NK-92 treated with Interleukin-12 subunit alpha and Interleukin-12 subunit beta, amount 100 ng/mL, for 24 hours (cell line): ENCODE results near the gene FASTKD3.
"Not testable (repeated sequence)": the region's sequence is repeated elsewhere in the genome, so short reads cannot be mapped to it uniquely, and the experiment has no call there.

ENCODE experiments used
- DNase-seq: peaks from one replicate; lab custom pipeline; 2025; lab: John Stamatoyannopoulos, UW

Gene FASTKD3, protein sequence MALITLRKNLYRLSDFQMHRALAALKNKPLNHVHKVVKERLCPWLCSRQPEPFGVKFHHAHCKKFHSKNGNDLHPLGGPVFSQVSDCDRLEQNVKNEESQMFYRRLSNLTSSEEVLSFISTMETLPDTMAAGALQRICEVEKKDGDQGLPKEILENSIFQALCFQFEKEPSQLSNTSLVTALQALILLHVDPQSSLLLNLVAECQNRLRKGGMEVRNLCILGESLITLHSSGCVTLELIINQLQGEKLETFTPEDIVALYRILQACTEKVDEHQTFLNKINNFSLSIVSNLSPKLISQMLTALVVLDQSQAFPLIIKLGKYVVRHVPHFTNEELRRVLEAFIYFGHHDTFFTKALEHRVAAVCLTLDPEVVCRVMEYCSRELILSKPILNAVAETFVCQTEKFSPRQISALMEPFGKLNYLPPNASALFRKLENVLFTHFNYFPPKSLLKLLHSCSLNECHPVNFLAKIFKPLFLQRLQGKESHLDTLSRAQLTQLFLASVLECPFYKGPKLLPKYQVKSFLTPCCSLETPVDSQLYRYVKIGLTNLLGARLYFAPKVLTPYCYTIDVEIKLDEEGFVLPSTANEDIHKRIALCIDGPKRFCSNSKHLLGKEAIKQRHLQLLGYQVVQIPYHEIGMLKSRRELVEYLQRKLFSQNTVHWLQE

GRCh38 chr5:7868773-7869473 lies at the start of gene FASTKD3, which contains the start of gene MTRR:
Gene FASTKD3 (minus strand): TSS chr5:7869031. CDS start chr5:7868083, 948 bp downstream.
Gene MTRR (plus strand): TSS chr5:7869148. CDS start chr5:7870795, 1,647 bp downstream.
- DNase-seq = peak; percentile 89

DNA sequence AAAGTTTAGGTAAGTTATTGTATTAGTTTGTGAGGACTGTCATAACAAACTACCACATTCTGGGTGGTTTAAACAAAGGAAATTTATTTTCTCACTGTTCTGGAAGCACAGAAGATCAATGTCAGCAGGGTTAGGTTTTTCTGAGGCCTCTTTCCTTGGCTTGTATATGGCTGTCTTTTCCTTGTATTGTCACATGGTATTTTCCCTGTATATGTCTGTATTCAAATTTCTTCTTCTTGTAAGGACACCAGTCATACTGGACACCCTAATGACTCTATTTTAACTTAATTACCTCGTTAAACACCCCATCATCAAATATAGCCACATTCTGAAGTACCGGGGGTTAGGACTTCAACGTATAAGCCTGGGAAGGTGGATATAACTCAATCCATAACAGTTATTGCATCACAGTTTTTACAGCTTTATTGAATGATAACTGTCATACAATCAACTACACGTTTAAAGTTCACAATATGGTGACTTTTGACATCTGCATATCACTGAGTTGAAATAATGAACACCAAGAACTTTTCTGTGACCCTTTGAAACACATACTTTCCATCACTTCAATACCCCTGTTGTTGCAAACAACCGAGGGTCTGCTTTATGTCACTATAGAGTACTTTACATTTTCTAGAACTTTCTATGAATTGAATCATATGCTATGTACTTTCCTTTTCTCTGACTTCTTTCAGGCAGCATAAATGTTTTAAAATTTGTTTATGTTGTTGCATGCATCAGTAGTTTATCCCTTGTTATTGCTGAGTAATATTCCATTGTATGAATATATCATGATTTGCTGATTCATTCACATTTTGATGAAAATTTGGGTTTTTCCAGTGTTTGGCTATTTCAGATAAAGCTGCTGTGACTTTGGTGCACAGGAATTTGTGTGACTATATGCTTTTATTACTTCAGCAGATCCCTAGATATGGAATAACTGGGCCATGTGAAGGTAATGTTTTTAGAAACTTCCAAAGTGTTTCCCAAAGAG lies 48.6 kb upstream of the FASTKD3 start:
- no peak for DNase-seq

DNA sequence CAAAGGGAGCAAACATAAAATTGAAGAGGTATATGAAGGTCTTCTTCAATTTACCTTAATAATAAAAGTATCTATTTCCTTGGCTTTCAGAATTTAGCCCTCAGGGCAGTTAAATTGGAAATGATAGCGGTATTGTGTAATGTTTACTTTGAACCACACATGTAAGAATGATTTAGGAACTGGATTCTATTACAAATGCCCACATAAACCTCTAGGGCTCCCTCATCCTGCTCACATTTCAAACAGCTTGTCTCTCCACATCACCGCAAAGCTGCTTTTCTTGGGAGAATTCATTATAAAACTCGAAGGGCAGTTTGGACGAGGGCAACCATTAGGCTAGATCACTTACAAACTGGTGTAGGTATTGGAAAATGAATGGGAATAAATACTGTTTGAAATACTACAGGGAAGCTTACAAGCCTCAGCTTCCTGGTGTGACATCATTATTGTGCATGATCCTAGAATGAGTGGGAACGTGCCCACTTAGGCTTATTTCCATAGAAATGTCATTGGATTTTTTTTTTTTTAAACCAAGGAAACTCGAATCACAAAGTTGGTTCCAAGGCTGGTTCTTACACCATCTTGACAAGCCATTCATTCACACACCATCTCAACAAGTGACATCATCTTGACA lies 47.5 kb upstream of the FASTKD3 start:
- DNase-seq = no peak

DNA sequence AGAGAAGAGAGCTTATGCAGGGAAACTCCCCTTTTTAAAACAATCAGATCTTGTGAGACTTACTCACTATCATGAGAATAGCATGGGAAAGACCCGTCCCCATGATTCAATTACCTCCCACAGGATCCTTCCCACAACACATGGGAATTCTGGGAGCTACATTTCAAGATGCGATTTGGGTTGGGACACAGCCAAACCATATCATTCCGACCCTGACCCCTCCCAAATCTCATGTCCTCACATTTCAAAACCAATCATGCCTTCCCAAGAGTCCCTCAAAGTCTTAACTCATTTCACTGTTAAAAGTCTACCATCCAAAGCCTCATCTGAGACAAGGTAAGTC lies 42.6 kb upstream of the FASTKD3 start:
- not testable (repeated sequence) for DNase-seq

DNA sequence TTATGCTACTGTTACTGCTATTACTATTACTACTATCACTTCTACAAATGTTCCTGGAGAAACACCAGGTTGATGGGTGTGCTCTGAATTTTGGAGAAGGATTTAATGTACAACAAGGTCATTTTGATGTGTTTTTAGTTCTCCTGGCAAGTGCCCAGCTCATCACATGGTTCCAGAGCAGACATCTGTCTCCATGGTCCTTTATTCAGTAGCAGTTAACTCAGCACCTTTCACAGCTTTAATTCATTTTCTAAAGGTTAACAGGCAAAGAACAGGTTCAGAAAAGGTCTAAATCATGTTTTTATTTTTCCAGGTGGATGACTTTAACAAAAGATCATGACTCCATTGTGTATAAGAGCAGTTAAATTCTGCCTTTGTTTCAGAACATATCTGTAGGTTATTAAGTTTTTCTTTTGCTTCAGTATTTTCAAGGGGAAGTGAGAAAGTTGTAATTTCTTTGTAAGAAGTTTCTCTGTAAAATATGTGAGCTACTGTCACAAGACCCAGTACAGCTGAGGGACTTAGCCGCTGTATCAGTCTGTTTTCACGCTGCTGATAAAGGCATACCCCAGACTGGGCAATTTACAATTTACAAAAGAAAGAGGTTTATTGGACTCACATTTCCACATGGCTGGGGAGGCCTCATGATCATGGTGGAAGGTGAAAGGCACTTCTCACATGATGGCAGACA lies 42.1 kb upstream of the FASTKD3 start:
- no peak for DNase-seq

GRCh38 chr5:7908317-7908716 lies 39.5 kb upstream of the FASTKD3 start:
- DNase-seq = no peak

GRCh38 chr5:7907612-7908011 lies 38.8 kb upstream of the FASTKD3 start:
- DNase-seq = no peak

DNA sequence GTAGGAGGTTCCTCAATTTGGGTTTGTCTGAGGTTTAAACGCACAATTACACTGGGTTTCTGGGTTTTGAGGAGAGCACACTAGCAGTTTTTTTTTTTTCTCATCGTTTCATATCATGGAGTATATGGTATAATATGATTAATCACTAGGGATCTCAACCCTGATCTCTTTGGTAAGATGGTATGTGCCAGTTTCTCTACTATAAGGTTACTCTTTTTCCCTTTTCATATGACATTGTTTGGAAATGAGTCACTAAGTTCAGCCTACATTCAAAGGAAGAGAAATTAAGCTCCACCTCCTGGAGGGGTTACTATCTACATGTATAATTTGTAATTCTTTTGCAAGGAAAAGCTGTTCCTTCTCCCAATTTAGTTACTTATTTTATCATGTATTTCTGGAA lies 35.3 kb upstream of the FASTKD3 start:
- no peak for DNase-seq

- no peak for DNase-seq
These were observed 34.1 kb upstream of the FASTKD3 start for GRCh38 chr5:7902666-7903625.

DNA sequence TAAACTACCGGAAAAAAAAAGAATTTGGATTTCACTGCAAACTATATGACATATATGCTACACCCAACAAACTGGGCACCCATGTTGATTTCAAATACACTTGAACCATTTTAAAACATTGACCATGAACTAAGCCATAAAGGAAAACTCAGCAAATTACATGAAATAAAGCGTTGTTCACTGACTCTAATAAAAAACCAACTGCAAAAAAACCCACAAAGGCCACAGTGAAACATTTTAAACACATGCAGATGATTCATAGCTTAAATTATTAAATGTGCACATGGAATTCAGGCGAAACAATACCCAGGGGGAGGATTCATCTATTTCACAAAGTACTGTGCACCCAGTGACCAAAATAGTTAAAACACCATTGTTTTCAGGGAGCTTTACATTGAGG lies 33.4 kb upstream of the FASTKD3 start:
- no peak for DNase-seq

DNA sequence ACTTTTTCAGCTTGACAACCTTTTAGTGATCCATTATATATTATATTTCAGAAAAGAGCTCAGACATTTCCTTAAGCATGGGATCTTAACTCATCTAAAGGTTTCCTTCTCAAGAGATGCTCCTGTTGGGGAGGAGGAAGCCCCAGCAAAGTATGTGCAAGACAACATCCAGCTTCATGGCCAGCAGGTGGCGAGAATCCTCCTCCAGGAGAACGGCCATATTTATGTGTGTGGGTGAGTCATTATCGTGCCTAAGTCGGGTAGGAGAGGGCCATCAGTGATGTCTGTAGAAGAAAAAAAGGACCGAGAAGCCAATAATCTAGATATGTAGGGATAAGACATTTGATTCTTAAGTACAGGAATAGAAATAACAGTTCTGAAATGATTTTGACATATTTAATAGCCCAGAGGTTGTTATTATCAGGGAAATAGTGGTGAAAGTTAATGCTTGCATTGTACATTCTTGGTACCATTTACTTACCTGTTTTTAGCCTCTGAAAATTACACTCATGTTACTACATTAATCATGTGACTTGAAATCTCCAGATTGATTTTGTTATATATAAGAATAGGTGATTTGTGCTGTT lies 28.3 kb upstream of the FASTKD3 start:
- DNase-seq = no peak

GRCh38 chr5:7894860-7895259 lies 26.0 kb upstream of the FASTKD3 start:
- no peak for DNase-seq

DNA sequence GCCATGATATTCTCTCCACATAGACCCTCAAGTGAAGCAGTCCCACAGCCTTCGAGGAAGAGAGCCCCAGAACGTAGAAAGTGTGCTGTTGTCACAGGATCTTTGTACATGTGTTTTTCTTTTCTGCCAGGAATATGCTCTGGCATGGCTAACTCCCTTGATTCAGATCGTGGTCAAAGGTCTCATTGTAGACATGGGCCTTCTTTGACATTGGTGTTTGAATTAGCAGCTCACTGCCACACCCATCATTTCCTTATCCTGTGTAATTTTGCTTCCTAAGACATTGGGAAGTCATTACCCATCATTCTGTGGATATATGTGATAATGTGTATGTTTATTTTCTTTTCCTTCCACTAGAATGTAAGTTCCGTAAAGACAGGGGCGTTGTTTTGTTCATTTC lies 25.6 kb upstream of the FASTKD3 start:
- no peak for DNase-seq

DNA sequence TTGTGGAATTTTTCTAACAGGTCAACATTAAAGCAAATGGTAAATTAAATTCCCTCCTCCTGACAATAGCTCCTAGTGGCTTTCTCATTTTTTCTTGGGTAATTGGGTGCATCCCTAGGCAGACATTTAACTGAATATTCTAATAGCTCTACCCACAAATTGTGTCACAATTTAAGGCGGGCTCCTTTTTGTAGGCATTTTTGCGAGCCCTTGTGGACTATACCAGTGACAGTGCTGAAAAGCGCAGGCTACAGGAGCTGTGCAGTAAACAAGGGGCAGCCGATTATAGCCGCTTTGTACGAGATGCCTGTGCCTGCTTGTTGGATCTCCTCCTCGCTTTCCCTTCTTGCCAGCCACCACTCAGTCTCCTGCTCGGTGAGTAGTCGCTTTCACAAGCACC lies 20.1 kb upstream of the FASTKD3 start:
- DNase-seq = no peak

GRCh38 chr5:7886849-7887475 lies 18.1 kb upstream of the FASTKD3 start:
- DNase-seq = no peak

DNA sequence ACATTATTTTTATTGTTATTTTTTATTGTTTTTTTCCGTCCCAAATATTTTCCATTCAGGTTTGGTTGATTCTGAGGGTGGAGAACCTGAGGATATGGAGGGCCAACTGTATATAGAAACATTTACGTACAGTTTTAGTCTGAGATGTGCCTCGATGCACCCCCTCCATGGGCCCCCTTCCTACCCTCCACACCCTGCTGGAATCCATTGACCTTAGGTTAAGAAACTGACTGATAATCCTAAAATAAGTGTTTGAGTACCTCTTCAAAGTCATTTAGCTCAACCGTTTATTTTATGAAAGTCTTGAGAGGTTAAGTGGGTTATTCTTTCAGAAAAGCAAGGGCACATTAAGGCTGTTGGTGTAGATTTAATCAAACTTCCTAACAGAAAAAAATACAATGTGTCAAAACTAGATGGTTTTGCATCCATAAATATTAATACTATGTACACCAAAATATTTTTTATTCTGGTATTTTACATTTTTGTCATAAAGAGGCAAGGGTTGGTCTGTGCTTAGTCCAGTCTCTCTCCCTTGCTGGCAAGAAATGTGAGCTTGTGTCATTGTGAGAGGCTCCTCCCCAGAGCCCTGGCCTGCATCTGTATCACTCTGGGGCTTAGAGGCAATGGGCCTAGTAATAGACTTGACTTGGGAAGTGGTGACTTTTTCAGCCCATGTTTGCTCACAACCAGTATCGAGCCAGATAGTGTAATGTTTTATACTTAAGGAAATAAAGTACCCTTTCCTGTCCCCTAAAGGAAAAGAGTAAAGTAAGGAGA lies 15.8 kb upstream of the FASTKD3 start:
- DNase-seq = no peak

DNA sequence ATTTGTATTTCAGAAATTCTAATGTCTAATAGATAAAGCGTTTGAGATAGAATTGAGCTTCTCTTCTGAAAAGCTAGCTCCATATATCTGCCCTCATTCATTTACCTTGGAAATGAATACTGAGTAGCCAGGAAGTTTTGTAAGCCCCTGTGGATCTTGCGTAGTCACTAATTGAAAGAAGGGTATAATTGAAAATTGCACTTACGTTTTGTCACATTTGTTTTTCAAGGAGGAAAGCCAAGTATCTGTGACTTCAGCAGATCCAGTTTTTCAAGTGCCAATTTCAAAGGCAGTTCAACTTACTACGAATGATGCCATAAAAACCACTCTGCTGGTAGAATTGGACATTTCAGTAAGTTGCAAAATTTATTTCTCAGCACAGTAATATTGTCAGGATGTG lies 14.1 kb upstream of the FASTKD3 start:
- DNase-seq = no peak

DNA sequence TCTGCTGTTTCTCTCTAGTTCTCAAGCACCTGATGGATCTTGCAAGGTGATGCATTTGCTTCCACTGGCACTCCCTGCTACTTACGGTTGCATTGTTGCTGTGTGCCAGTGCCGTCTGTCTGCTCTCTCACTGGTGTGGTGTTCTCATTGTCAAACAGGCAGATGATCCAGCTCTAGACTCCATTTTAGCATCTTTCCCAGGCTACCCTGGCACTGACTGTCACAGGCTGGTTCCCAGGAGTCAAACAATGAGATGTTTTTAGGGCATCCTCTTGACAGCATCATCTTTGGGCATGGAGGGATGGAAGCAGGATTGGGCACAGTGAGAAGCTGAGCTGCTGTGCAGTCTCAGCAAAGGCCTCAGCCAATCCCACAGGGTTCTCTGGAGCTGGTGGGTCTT lies 13.0 kb upstream of the FASTKD3 start:
- no peak for DNase-seq
